GM12878 (cell line): ENCODE data around the gene AP1M2. TPM values are rescaled to one million over a fixed set of nuclear protein-coding genes. Genes with fewer than 3 reads are reported as not detected.

Source experiments
- ATAC-seq: fragments of 200-7000 bp; cut with Tn5 transposase; 3 replicates; pipeline ENCODE4 v1.9.1; 2020; ENCODE audit warnings: mild to moderate bottlenecking, moderate library complexity
- BruUV-seq: library from RNA; stranded (reverse); fragments of 400-500 nt; replicated peaks from 2 replicates; lab custom pipeline; 2021; lab: Mats Ljungman, UMichigan
- CTCF ChIA-PET: fragments of 300-600 bp; sonication (Branson Sonifier 250); formaldehyde crosslinking; extraction: SDS; loops from one replicate; lab custom pipeline; 2021; ENCODE audit warnings: inconsistent platforms; lab: Yijun Ruan, JAX
- POLR2A ChIA-PET: fragments of 350-600 bp; formaldehyde crosslinking; extraction: SDS; loops from one replicate; lab custom pipeline; 2021; ENCODE audit warnings: inconsistent platforms; lab: Charles Lee
- RAD21 ChIA-PET: fragments of 300-600 bp; sonication (Branson Sonifier 250); formaldehyde crosslinking; loops from one replicate; lab custom pipeline; 2023; ENCODE audit warnings: antibody characterized with exemption; ENCODE audit not compliant: unreplicated experiment; lab: Charles Lee
- SMC1A ChIA-PET: fragments of 300-600 bp; sonication (Branson Sonifier 250); formaldehyde crosslinking; loops from one replicate; lab custom pipeline; 2023; ENCODE audit not compliant: unreplicated experiment, uncharacterized antibody; lab: Charles Lee
- DNase-seq: peaks from one replicate; pipeline ENCODE4 v3.0.0-alpha.2; 2011; ENCODE audit warnings: low read depth, low spot score
- FAIRE-seq: peaks from 3 replicates; lab custom pipeline; 2011; peaks lifted over from hg19 to GRCh38; lab: Jason Lieb, UNC
- H2AFZ ChIP-seq: 2 replicates; pipeline ENCODE4 v1.6.0; 2011; ENCODE audit warnings: low read depth, low read length, control low read depth; ENCODE audit not compliant: control insufficient read depth
- H3K27ac ChIP-seq: 2 replicates; pipeline ENCODE4 v1.5.1; 2011; ENCODE audit warnings: control low read depth; ENCODE audit not compliant: control insufficient read depth, insufficient read depth
- H3K27me3 ChIP-seq, 2 experiments: replicated peaks in 1 of 2; 2 replicates each; pipeline versions ENCODE4 v1.6.0 to v1.6.1; 2011; ENCODE audit warnings: low read length in 1 of 2; ENCODE audit not compliant: control insufficient read depth in 2 of 2, insufficient read depth in 2 of 2
- H3K36me3 ChIP-seq, 2 experiments: 2 replicates each; pipeline ENCODE4 v1.5.1; 2011; ENCODE audit warnings: low read length in 1 of 2; ENCODE audit not compliant: control insufficient read depth in 2 of 2, insufficient read depth in 2 of 2
- H3K4me1 ChIP-seq: 2 replicates; pipeline ENCODE4 v1.6.1; 2011; ENCODE audit warnings: mild to moderate bottlenecking, low read length, moderate library complexity, mixed read lengths; ENCODE audit not compliant: control insufficient read depth, insufficient read depth
- H3K4me2 ChIP-seq: 2 replicates; pipeline ENCODE4 v1.6.0; 2011; ENCODE audit warnings: control low read depth; ENCODE audit not compliant: control insufficient read depth, insufficient read depth
- H3K4me3 ChIP-seq: fragments of 200-600 bp; sonication (generic); 2 replicates; pipeline ENCODE4 v1.5.1; 2016
- H3K79me2 ChIP-seq: 2 replicates; pipeline ENCODE4 v1.6.0; 2011; ENCODE audit warnings: low read length; ENCODE audit not compliant: control insufficient read depth, insufficient read depth
- H3K9ac ChIP-seq: 2 replicates; pipeline ENCODE4 v1.8.0; 2011; ENCODE audit warnings: low read length, control low read depth, mixed read lengths; ENCODE audit not compliant: control insufficient read depth, insufficient read depth
- H3K9me3 ChIP-seq: replicated peaks from 3 replicates; pipeline ENCODE4 v1.5.1; 2011; ENCODE audit warnings: mild to moderate bottlenecking, low read length; ENCODE audit not compliant: control insufficient read depth, insufficient read depth
- H4K20me1 ChIP-seq: 2 replicates; pipeline ENCODE4 v1.6.0; 2011; ENCODE audit not compliant: control insufficient read depth, insufficient read depth
- BCL11A ChIP-seq: IDR thresholded peaks from 2 replicates; pipeline ENCODE4 v1.6.1; 2011; ENCODE audit warnings: low read depth, low read length
- CBX5 ChIP-seq: sonication (generic); IDR thresholded peaks from 2 replicates; pipeline ENCODE4 v1.6.1; 2016; ENCODE audit warnings: low read depth, moderate library complexity, mild to moderate bottlenecking, inconsistent platforms
- CHD4 ChIP-seq: fragments of 200-600 bp; sonication (generic); IDR thresholded peaks from 2 replicates; pipeline ENCODE4 v1.6.1; 2016; ENCODE audit warnings: mild to moderate bottlenecking
- MEF2A ChIP-seq: IDR thresholded peaks from 2 replicates; pipeline ENCODE4 v1.6.1; 2011; ENCODE audit warnings: low read depth, mild to moderate bottlenecking, low read length, moderate library complexity; ENCODE audit not compliant: insufficient read depth
- MYC ChIP-seq: IDR thresholded peaks from 2 replicates; pipeline ENCODE4 v1.6.1; 2011; ENCODE audit warnings: mild to moderate bottlenecking, low read length, moderate library complexity, inconsistent platforms; ENCODE audit not compliant: insufficient read depth, insufficient replicate concordance, insufficient read length, severe bottlenecking
- ZBED1 ChIP-seq: IDR thresholded peaks from 2 replicates; pipeline ENCODE4 v1.6.1; 2016; ENCODE audit warnings: borderline replicate concordance
- ZNF274 ChIP-seq: IDR thresholded peaks from one replicate; pipeline ENCODE4 v1.8.0; 2011; ENCODE audit not compliant: insufficient read length, insufficient read depth
- WGBS: methylation state at CpG from one replicate; pipeline ENCODE4 v1.1.6; 2016; ENCODE audit warnings: low lambda C conversion rate; ENCODE audit not compliant: insufficient replicate concordance, insufficient coverage; ENCODE audit errors: missing lambda C conversion rate; 5-methylcytosine and 5-hydroxymethylcytosine counted together
- in situ Hi-C: fragments of 300-500 bp; cut with MboI; formaldehyde crosslinking; loops from 9 replicates; pipeline ENCODE4 v1.14.3; 2018; ENCODE audit warnings: mixed read lengths
- intact Hi-C: fragments of 100-400 bp; cut with micrococcal nuclease; formaldehyde crosslinking; loops from one replicate; pipeline ENCODE4 v1.14.2; 2022; ENCODE audit not compliant: unreplicated experiment
- polyA plus RNA-seq, 11 experiments: library from polyadenylated mRNA; depleted of rRNA in 4 of 11; unstranded in 6 of 11; stranded (reverse) in 5 of 11; fragments of >200 nt; fragmentation: Nextera tagmentation in 4 of 11; fragmentation: Illumina TruSeq in 1 of 11; extraction: Ambion mirVana in 4 of 11; extraction: Trizol in 1 of 11; gene quantifications; 1 replicate in 1 of 11; 2 replicates in 10 of 11; pipeline versions ENCODE4 v1.2.1 to v1.2.3, GENCODE V29; 2011 to 2016; ENCODE audit warnings: inconsistent platforms in 2 of 11, missing spikeins in 2 of 11, low read depth in 1 of 11
- total RNA-seq, 4 experiments: library from RNA; depleted of rRNA in 3 of 4; stranded (reverse); fragments of >200 nt in 3 of 4; fragmentation: Illumina TruSeq in 1 of 4; extraction: Trizol in 1 of 4; gene quantifications; 2 replicates each; pipeline versions ENCODE4 v1.2.1 to v1.2.3, GENCODE V29; 2013 to 2021
- TF ChIP-seq, protein P1 (sequence below): fragments of 450-650 bp; conservative IDR thresholded peaks from 2 replicates; pipeline ENCODE4 v1.6.1; 2017; ENCODE audit warnings: mild to moderate bottlenecking, moderate library complexity

Gene AP1M2
- total and polyA plus RNA-seq, 10 of the 15 experiments (the other 5 are each of a cell fraction or from before 2014, with no cell fraction given), result 0.72 TPM; not detected in 9

DNA sequence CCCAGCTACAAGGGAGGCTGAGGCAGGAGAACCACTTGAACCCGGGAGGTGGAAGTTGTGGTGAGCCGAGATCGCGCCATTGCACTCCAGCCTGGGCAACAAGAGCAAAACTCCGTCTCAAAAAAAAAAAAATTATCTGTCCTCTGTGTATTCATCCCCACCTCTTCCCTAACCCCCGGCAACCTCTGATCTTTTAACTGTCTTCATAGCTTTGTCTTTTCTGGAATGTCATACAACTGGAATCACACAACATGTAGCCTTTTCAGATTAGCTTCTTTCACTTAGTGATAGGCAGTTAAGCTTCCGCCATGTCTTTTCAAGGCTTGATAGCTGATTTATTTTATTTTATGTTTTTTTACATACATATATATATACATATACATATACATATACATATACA, 61.5 kb downstream of the AP1M2 start:
- no peak overlapping the region for H3K4me3 ChIP-seq
- no peak overlapping the region for H3K27ac ChIP-seq
- WGBS, result 83% methylated on average over 7 of the region's 7 CpGs
- in situ Hi-C loops (no loop called here), intact Hi-C loops (no loop called here)
- H3K79me2 ChIP-seq, result no peaks in the 10 kb centered on the region
- no peak for ATAC-seq
- H3K9ac ChIP-seq, result no peak overlapping the region
- ChIA-PET POLR2A (interaction anchor here (0.6 kb wide), 1 partner anchor 73 kb away, joined by 3 read pairs; no protein-coding TSS in a partner anchor), RAD21 (no interaction called here), SMC1A (interaction anchor here (1.0 kb wide), 1 partner anchor 10 kb away, joined by 4 read pairs; no protein-coding TSS in a partner anchor)
- H3K4me2 ChIP-seq, result no peak overlapping the region
- DNase-seq, result no peak
- H3K4me1 ChIP-seq, result no peaks in the 10 kb centered on the region
- FAIRE-seq, result no peak
- no TSS peak for BruUV-seq
- TF ChIP-seq ZNF274 (no peak), ZBED1 (no peak), CBX5 (no peak), CHD4 (no peak), MYC (no peak), BCL11A (no peak), MEF2A (no peak)
- TF ChIP-seq, protein P1, sequence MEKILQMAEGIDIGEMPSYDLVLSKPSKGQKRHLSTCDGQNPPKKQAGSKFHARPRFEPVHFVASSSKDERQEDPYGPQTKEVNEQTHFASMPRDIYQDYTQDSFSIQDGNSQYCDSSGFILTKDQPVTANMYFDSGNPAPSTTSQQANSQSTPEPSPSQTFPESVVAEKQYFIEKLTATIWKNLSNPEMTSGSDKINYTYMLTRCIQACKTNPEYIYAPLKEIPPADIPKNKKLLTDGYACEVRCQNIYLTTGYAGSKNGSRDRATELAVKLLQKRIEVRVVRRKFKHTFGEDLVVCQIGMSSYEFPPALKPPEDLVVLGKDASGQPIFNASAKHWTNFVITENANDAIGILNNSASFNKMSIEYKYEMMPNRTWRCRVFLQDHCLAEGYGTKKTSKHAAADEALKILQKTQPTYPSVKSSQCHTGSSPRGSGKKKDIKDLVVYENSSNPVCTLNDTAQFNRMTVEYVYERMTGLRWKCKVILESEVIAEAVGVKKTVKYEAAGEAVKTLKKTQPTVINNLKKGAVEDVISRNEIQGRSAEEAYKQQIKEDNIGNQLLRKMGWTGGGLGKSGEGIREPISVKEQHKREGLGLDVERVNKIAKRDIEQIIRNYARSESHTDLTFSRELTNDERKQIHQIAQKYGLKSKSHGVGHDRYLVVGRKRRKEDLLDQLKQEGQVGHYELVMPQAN, result no peak
- TF ChIP-seq, all 136 proteins: peak for 0
- CTCF ChIA-PET, result interaction anchor here (0.6 to 1.0 kb wide), 5 partner anchors 15 to 269 kb away, joined by 3 to 5 read pairs (median 3); no protein-coding TSS in a partner anchor
- no peaks in the 10 kb centered on the region for H4K20me1 ChIP-seq
- H3K9me3 ChIP-seq, result no peaks in the 10 kb centered on the region
- no peaks in the 10 kb centered on the region for H3K27me3 ChIP-seq
- no peak overlapping the region for H2AFZ ChIP-seq
- H3K36me3 ChIP-seq, result no peaks in the 10 kb centered on the region
